Neural progenitor cell (in vitro differentiated cells): ENCODE results near the gene ITIH2. TPM values are rescaled to one million over a fixed set of nuclear protein-coding genes. Genes with fewer than 3 reads are reported as not detected.

ENCODE experiments used
- DNase-seq: peaks from one replicate; pipeline ENCODE4 v3.0.0-alpha.2; 2016; ENCODE audit warnings: low spot score
- H2AFZ ChIP-seq: fragments of 200-600 bp; sonication (generic); replicated peaks from 2 replicates; pipeline ENCODE4 v1.6.1; 2016; ENCODE audit warnings: antibody characterized with exemption
- H3F3A ChIP-seq: fragments of 200-600 bp; sonication (generic); 2 replicates; pipeline ENCODE4 v1.6.1; 2016; ENCODE audit warnings: antibody characterized with exemption, low read depth
- H3K27ac ChIP-seq: fragments of 200-600 bp; sonication (generic); 2 replicates; pipeline ENCODE4 v1.5.1; 2016; ENCODE audit warnings: mild to moderate bottlenecking
- H3K27me3 ChIP-seq: fragments of 200-600 bp; sonication (generic); 2 replicates; pipeline ENCODE4 v1.6.1; 2016; ENCODE audit warnings: mild to moderate bottlenecking, moderate library complexity
- H3K36me3 ChIP-seq: fragments of 200-600 bp; sonication (generic); 2 replicates; pipeline ENCODE4 v1.5.1; 2016
- H3K4me1 ChIP-seq: fragments of 200-600 bp; sonication (generic); 2 replicates; pipeline ENCODE4 v1.6.1; 2016; ENCODE audit warnings: mixed run types
- H3K4me2 ChIP-seq: fragments of 200-600 bp; sonication (generic); 2 replicates; pipeline ENCODE4 v1.6.1; 2016
- H3K4me3 ChIP-seq: fragments of 200-600 bp; sonication (generic); 2 replicates; pipeline ENCODE4 v1.5.1; 2016
- H3K79me2 ChIP-seq: fragments of 200-600 bp; sonication (generic); 2 replicates; pipeline ENCODE4 v1.6.1; 2016; ENCODE audit warnings: low read depth
- H3K9ac ChIP-seq: fragments of 200-600 bp; sonication (generic); 2 replicates; pipeline ENCODE4 v1.6.1; 2016
- H3K9me3 ChIP-seq: fragments of 200-600 bp; sonication (generic); 2 replicates; pipeline ENCODE4 v1.5.1; 2016; ENCODE audit warnings: low read depth
- H4K20me1 ChIP-seq: fragments of 200-600 bp; sonication (generic); 2 replicates; pipeline ENCODE4 v1.6.1; 2016; ENCODE audit warnings: low read depth
- H3K27ac Mint-ChIP-seq: 3 replicates; pipeline ENCODE4 v1.8.0; 2021; ENCODE audit warnings: mixed read lengths
- H3K27me3 Mint-ChIP-seq: 2 replicates; pipeline ENCODE4 v1.8.0; 2022; ENCODE audit warnings: low read depth, mild to moderate bottlenecking, inconsistent platforms, moderate library complexity, mixed read lengths; ENCODE audit not compliant: insufficient read depth
- H3K36me3 Mint-ChIP-seq: 3 replicates; pipeline ENCODE4 v1.8.0; 2021; ENCODE audit warnings: mixed read lengths
- H3K4me1 Mint-ChIP-seq: 3 replicates; pipeline ENCODE4 v1.8.0; 2021; ENCODE audit warnings: mixed read lengths
- H3K4me3 Mint-ChIP-seq: 3 replicates; pipeline ENCODE4 v1.8.0; 2021; ENCODE audit warnings: mild to moderate bottlenecking, moderate library complexity, mixed read lengths
- H3K9me3 Mint-ChIP-seq: 3 replicates; pipeline ENCODE4 v1.8.0; 2020; ENCODE audit warnings: mixed read lengths
- EZH2 ChIP-seq: fragments of 200-600 bp; sonication (generic); IDR thresholded peaks from 2 replicates; pipeline ENCODE4 v1.6.1; 2017; ENCODE audit warnings: antibody characterized with exemption, mild to moderate bottlenecking, moderate library complexity
- EZH2phosphoT487 ChIP-seq: fragments of 200-600 bp; sonication (generic); IDR thresholded peaks from 2 replicates; pipeline ENCODE4 v1.6.1; 2017; ENCODE audit warnings: antibody characterized with exemption
- total RNA-seq: library from RNA; depleted of rRNA; stranded (reverse); fragments of >200 nt; gene quantifications from 2 replicates; pipeline ENCODE4 v1.2.3, GENCODE V29; 2015; ENCODE audit warnings: low replicate concordance
- TF ChIP-seq, protein P1 (sequence below): fragments of 200-600 bp; sonication (generic); IDR thresholded peaks from 2 replicates; pipeline ENCODE4 v1.5.1; 2017; ENCODE audit warnings: antibody characterized with exemption, mild to moderate bottlenecking

The ITIH2 gene
- total RNA-seq, 1 donor from 2014 or later: not detected

GRCh38 chr10:7763929-7764328, 60.8 kb downstream of the ITIH2 start:
- H3K9me3 Mint-ChIP-seq: no peaks in the 10 kb centered on the region
- no peaks in the 10 kb centered on the region for H3K27me3 ChIP-seq
- no peak overlapping the region for H3K4me3 ChIP-seq
- H3K36me3 ChIP-seq: peaks cover 15% of the 10 kb centered on the region
- H3K36me3 Mint-ChIP-seq: peaks cover 12% of the 10 kb centered on the region
- H2AFZ ChIP-seq: no peak overlapping the region
- H3K4me1 Mint-ChIP-seq: no peaks in the 10 kb centered on the region
- TF ChIP-seq EZH2phosphoT487 (no peak), EZH2 (no peak)
- TF ChIP-seq, protein P1, sequence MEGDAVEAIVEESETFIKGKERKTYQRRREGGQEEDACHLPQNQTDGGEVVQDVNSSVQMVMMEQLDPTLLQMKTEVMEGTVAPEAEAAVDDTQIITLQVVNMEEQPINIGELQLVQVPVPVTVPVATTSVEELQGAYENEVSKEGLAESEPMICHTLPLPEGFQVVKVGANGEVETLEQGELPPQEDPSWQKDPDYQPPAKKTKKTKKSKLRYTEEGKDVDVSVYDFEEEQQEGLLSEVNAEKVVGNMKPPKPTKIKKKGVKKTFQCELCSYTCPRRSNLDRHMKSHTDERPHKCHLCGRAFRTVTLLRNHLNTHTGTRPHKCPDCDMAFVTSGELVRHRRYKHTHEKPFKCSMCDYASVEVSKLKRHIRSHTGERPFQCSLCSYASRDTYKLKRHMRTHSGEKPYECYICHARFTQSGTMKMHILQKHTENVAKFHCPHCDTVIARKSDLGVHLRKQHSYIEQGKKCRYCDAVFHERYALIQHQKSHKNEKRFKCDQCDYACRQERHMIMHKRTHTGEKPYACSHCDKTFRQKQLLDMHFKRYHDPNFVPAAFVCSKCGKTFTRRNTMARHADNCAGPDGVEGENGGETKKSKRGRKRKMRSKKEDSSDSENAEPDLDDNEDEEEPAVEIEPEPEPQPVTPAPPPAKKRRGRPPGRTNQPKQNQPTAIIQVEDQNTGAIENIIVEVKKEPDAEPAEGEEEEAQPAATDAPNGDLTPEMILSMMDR: no peak
- H3K27ac Mint-ChIP-seq: no peak overlapping the region
- H3K9ac ChIP-seq: no peak overlapping the region
- no peaks in the 10 kb centered on the region for H3K79me2 ChIP-seq
- H3K4me1 ChIP-seq: no peaks in the 10 kb centered on the region
- no peaks in the 10 kb centered on the region for H3K27me3 Mint-ChIP-seq
- no peaks in the 10 kb centered on the region for H3K9me3 ChIP-seq
- H3K4me2 ChIP-seq: no peak overlapping the region
- H3F3A ChIP-seq: no peaks in the 10 kb centered on the region
- H4K20me1 ChIP-seq: no peaks in the 10 kb centered on the region
- DNase-seq: no peak
- H3K27ac ChIP-seq: no peak overlapping the region
- no peak overlapping the region for H3K4me3 Mint-ChIP-seq

- no peak overlapping the region for H3K4me3 Mint-ChIP-seq
Measured at GRCh38 chr10:7766241-7766640, 63.1 kb downstream of the ITIH2 start.

GRCh38 chr10:7767209-7767608, 64.1 kb downstream of the ITIH2 start:
- H3K27ac Mint-ChIP-seq: no peak overlapping the region
- H3K9me3 ChIP-seq: no peaks in the 10 kb centered on the region
- no peak overlapping the region for H3K27ac ChIP-seq
- no peaks in the 10 kb centered on the region for H3K9me3 Mint-ChIP-seq
- H3K4me3 Mint-ChIP-seq: no peak overlapping the region
- H3K27me3 ChIP-seq: no peaks in the 10 kb centered on the region
- H3K36me3 ChIP-seq: peaks cover 15% of the 10 kb centered on the region
- H3K4me2 ChIP-seq: no peak overlapping the region
- H3K79me2 ChIP-seq: no peaks in the 10 kb centered on the region
- no peaks in the 10 kb centered on the region for H3K27me3 Mint-ChIP-seq
- peaks cover 18% of the 10 kb centered on the region for H3K36me3 Mint-ChIP-seq
- TF ChIP-seq EZH2 (no peak), EZH2phosphoT487 (no peak)
- TF ChIP-seq, protein P1: no peak
- no peak overlapping the region for H3K9ac ChIP-seq
- H4K20me1 ChIP-seq: peaks cover 3% of the 10 kb centered on the region
- H3K4me3 ChIP-seq: no peak overlapping the region
- no peak for DNase-seq
- no peaks in the 10 kb centered on the region for H3K4me1 ChIP-seq
- peaks cover 4% of the 10 kb centered on the region for H3K4me1 Mint-ChIP-seq
- no peaks in the 10 kb centered on the region for H3F3A ChIP-seq
- H2AFZ ChIP-seq: no peak overlapping the region

More at GRCh38 chr10:7766241-7766640, 63.1 kb downstream of the ITIH2 start:
- Histone ChIP-seq H3K27me3 (no peaks in the 10 kb centered on the region), H2AFZ (no peak overlapping the region), H3K4me2 (no peak overlapping the region), H3K9me3 (no peaks in the 10 kb centered on the region), H4K20me1 (peaks cover 3% of the 10 kb centered on the region), H3K36me3 (peaks cover 15% of the 10 kb centered on the region), H3K27ac (no peak overlapping the region), H3F3A (no peaks in the 10 kb centered on the region), H3K9ac (no peak overlapping the region), H3K79me2 (no peaks in the 10 kb centered on the region), H3K4me1 (no peaks in the 10 kb centered on the region), H3K4me3 (no peak overlapping the region)
- TF ChIP-seq EZH2 (no peak), EZH2phosphoT487 (no peak)
- TF ChIP-seq, protein P1: no peak
- Mint-ChIP-seq H3K9me3 (no peaks in the 10 kb centered on the region), H3K27me3 (no peaks in the 10 kb centered on the region), H3K4me1 (no peaks in the 10 kb centered on the region), H3K27ac (no peak overlapping the region), H3K36me3 (peaks cover 18% of the 10 kb centered on the region)
- DNase-seq: no peak
